Epidermal melanocyte (primary cell): Measurements from ENCODE around the gene MYT1.
"Not testable (repeated sequence)": the region's sequence is repeated elsewhere in the genome, so short reads cannot be mapped to it uniquely, and the experiment has no call there.

Experiments used
- DNase-seq: peaks from one replicate; pipeline ENCODE4 v3.0.0; 2011; ENCODE audit warnings: low spot score; ENCODE audit not compliant: insufficient read length

Gene MYT1

GRCh38 chr20:64228751-64229506 lies 64.7 kb downstream of the MYT1 start:
- DNase-seq, result no peak

GRCh38 chr20:64229507-64230061 lies 65.3 kb downstream of the MYT1 start:
- DNase-seq, result no peak

- no peak for DNase-seq
Measured at GRCh38 chr20:64230461-64231145, 66.4 kb downstream of the MYT1 start.

- no peak for DNase-seq
Measured at GRCh38 chr20:64231621-64232550, 67.6 kb downstream of the MYT1 start.

- DNase-seq, result no peak
Measured at GRCh38 chr20:64232794-64233193, 68.5 kb downstream of the MYT1 start.

- no peak for DNase-seq
Measured at GRCh38 chr20:64233725-64234124, 69.5 kb downstream of the MYT1 start.

- no peak for DNase-seq
Measured at GRCh38 chr20:64234291-64234791, 70.1 kb downstream of the MYT1 start.

- not testable (repeated sequence) for DNase-seq
Measured at GRCh38 chr20:64234921-64235565, 70.8 kb downstream of the MYT1 start.

- no peak for DNase-seq
Measured at GRCh38 chr20:64236137-64237088, 72.2 kb downstream of the MYT1 start.

- no peak for DNase-seq
Measured at GRCh38 chr20:64237316-64237715, 73.1 kb downstream of the MYT1 start.

- DNase-seq, result no peak
Measured at GRCh38 chr20:64238115-64238825, 74.0 kb downstream of the MYT1 start.

- no peak for DNase-seq
Measured at GRCh38 chr20:64238851-64239387, 74.7 kb downstream of the MYT1 start.

- no peak for DNase-seq
Measured at GRCh38 chr20:64239449-64240242, 75.4 kb downstream of the MYT1 start.

GRCh38 chr20:64240243-64241015 lies 76.2 kb downstream of the MYT1 start:
- DNase-seq, result no peak

- DNase-seq, result no peak
Measured at GRCh38 chr20:64241061-64241460, 76.8 kb downstream of the MYT1 start.

GRCh38 chr20:64242003-64242796 lies 77.9 kb downstream of the MYT1 start:
- no peak for DNase-seq
